K562 (cell line): ENCODE measurements around the gene SULT2B1. TPM values are rescaled to one million over a fixed set of nuclear protein-coding genes. Genes with fewer than 3 reads are reported as not detected.

Source experiments
- ATAC-seq: fragments of 200-7000 bp; cut with Tn5 transposase; 3 replicates; pipeline ENCODE4 v1.9.1; 2020; ENCODE audit warnings: moderate library complexity
- BruUV-seq: library from RNA; stranded (reverse); fragments of 400-500 nt; replicated peaks from 2 replicates; lab custom pipeline; 2021; lab: Mats Ljungman, UMichigan
- CTCF ChIA-PET: fragments of 300-600 bp; formaldehyde crosslinking; extraction: SDS; loops from one replicate; lab custom pipeline; 2021; ENCODE audit warnings: low intra/inter-chr PET ratio; lab: Yijun Ruan, JAX
- POLR2A ChIA-PET: fragments of 300-600, 350-650 bp; sonication (Branson Sonifier 250); formaldehyde crosslinking; extraction: SDS; loops from one replicate; lab custom pipeline; 2021; ENCODE audit warnings: antibody characterized with exemption, inconsistent platforms; lab: Yijun Ruan, JAX
- DNase-seq, 4 experiments: peaks; one replicate each; pipeline versions ENCODE4 v3.0.0 to v3.0.0-alpha.2; 2011 to 2018; ENCODE audit warnings: low spot score in 3 of 4, mixed read lengths in 3 of 4; ENCODE audit errors: extremely low read depth in 1 of 4
- FAIRE-seq: peaks from 2 replicates; lab custom pipeline; 2011; peaks lifted over from hg19 to GRCh38; lab: Jason Lieb, UNC
- H2AFZ ChIP-seq: 2 replicates; pipeline ENCODE4 v1.6.0; 2011; ENCODE audit warnings: low read depth, low read length, control low read depth, inconsistent platforms
- H3K27ac ChIP-seq: fragments of 200-600 bp; 3 replicates; pipeline ENCODE4 v1.8.0; 2011; ENCODE audit warnings: low read depth, mild to moderate bottlenecking, control low read depth, inconsistent platforms, low read length, moderate library complexity, mixed read lengths; ENCODE audit errors: extremely low read depth
- H3K27me3 ChIP-seq, 2 experiments: fragments of 300-600 bp in 1 of 2; 2 replicates in 1 of 2; 3 replicates in 1 of 2; pipeline versions ENCODE4 v1.6.0 to v1.8.0; 2011; ENCODE audit warnings: inconsistent platforms in 2 of 2, low read length in 2 of 2, mild to moderate bottlenecking in 1 of 2, mixed read lengths in 1 of 2, moderate library complexity in 1 of 2; ENCODE audit not compliant: control insufficient read depth in 2 of 2, insufficient read depth in 2 of 2
- H3K36me3 ChIP-seq: fragments of 300-600 bp; 3 replicates; pipeline ENCODE4 v1.8.0; 2011; ENCODE audit warnings: mild to moderate bottlenecking, low read length, inconsistent platforms; ENCODE audit not compliant: control insufficient read depth, insufficient read depth
- H3K4me1 ChIP-seq, 2 experiments: fragments of 200-600 bp in 1 of 2; replicated peaks in 1 of 2; 2 replicates in 1 of 2; 3 replicates in 1 of 2; pipeline versions ENCODE4 v1.5.1 to v1.8.0; 2011; ENCODE audit warnings: inconsistent platforms in 2 of 2, low read length in 2 of 2, mild to moderate bottlenecking in 1 of 2, mixed read lengths in 1 of 2, moderate library complexity in 1 of 2; ENCODE audit not compliant: control insufficient read depth in 2 of 2, insufficient read depth in 2 of 2
- H3K4me2 ChIP-seq: 2 replicates; pipeline ENCODE4 v1.6.1; 2011; ENCODE audit warnings: low read length, control low read depth, inconsistent platforms, mixed read lengths; ENCODE audit not compliant: insufficient read depth
- H3K4me3 ChIP-seq: fragments of 200-600 bp; sonication (generic), shearing (Covaris generic); 2 replicates; pipeline ENCODE4 v1.5.1; 2016; ENCODE audit warnings: control low read depth, inconsistent platforms
- H3K79me2 ChIP-seq: fragments of 200-600 bp; 3 replicates; pipeline ENCODE4 v1.8.0; 2011; ENCODE audit warnings: low read length, inconsistent platforms; ENCODE audit not compliant: control insufficient read depth, insufficient read depth
- H3K9ac ChIP-seq, 2 experiments: 2 replicates each; pipeline versions ENCODE4 v1.6.0 to v1.6.1; 2011; ENCODE audit warnings: low read depth in 2 of 2, low read length in 2 of 2, control low read depth in 1 of 2, inconsistent platforms in 1 of 2, mild to moderate bottlenecking in 1 of 2, mixed read lengths in 1 of 2; ENCODE audit not compliant: insufficient read depth in 1 of 2
- H3K9me1 ChIP-seq: one replicate; pipeline ENCODE4 v1.6.0; 2011; ENCODE audit warnings: inconsistent platforms, mild to moderate bottlenecking, low read length, moderate library complexity; ENCODE audit not compliant: control insufficient read depth, insufficient read depth
- H3K9me3 ChIP-seq: replicated peaks from 2 replicates; pipeline ENCODE4 v1.5.1; 2011; ENCODE audit warnings: low read depth, low read length, inconsistent platforms; ENCODE audit not compliant: control insufficient read depth, insufficient read depth
- H4K20me1 ChIP-seq: replicated peaks from 2 replicates; pipeline ENCODE4 v1.6.1; 2011; ENCODE audit warnings: low read length, inconsistent platforms, mixed read lengths; ENCODE audit not compliant: control insufficient read depth, insufficient read depth
- ASH1L ChIP-seq: fragments of 450-650 bp; IDR thresholded peaks from 2 replicates; pipeline ENCODE4 v1.6.1; 2018; ENCODE audit warnings: borderline replicate concordance, mild to moderate bottlenecking, low read depth; ENCODE audit not compliant: partially characterized antibody
- BCL6 ChIP-seq: fragments of 250-450 bp; sonication (Bioruptor Pico); IDR thresholded peaks from 2 replicates; pipeline ENCODE4 v1.4.0; 2020
- CC2D1A ChIP-seq: fragments of 450-650 bp; IDR thresholded peaks from 2 replicates; pipeline ENCODE4 v1.6.1; 2017; ENCODE audit warnings: mild to moderate bottlenecking
- CCNT2 ChIP-seq: IDR thresholded peaks from 2 replicates; pipeline ENCODE4 v1.6.1; 2011; ENCODE audit warnings: borderline replicate concordance, low read depth, mild to moderate bottlenecking, moderate library complexity, mixed read lengths, low read length; ENCODE audit not compliant: insufficient read length; ENCODE audit errors: extremely low read depth
- GABPB2 ChIP-seq: fragments of 250-450 bp; sonication (Bioruptor Pico); conservative IDR thresholded peaks from 2 replicates; pipeline ENCODE4 v1.5.1; 2021; ENCODE audit warnings: mild to moderate bottlenecking
- HDAC8 ChIP-seq: fragments of 450-650 bp; IDR thresholded peaks from 2 replicates; pipeline ENCODE4 v1.6.1; 2016; ENCODE audit warnings: mild to moderate bottlenecking, missing genetic modification characterization, moderate library complexity, missing compliant biosample characterization
- KHSRP ChIP-seq: fragments of 450-650 bp; IDR thresholded peaks from 2 replicates; pipeline ENCODE4 v1.6.1; 2017
- MYC ChIP-seq, 2 experiments: fragments of 250-450 bp in 1 of 2; sonication (Bioruptor Pico) in 1 of 2; IDR thresholded peaks; 2 replicates each; pipeline versions ENCODE4 v1.5.1 to v1.6.1; 2012 to 2021; ENCODE audit warnings: low read depth in 2 of 2, borderline replicate concordance in 1 of 2, improper control_type of control experiment in 1 of 2, low read length in 1 of 2, mild to moderate bottlenecking in 1 of 2, moderate library complexity in 1 of 2
- NFIC ChIP-seq: fragments of 450-650 bp; IDR thresholded peaks from 2 replicates; pipeline ENCODE4 v1.6.1; 2017; ENCODE audit warnings: mild to moderate bottlenecking, inconsistent platforms
- NFYB ChIP-seq: IDR thresholded peaks from 2 replicates; pipeline ENCODE4 v1.6.1; 2011; ENCODE audit warnings: mild to moderate bottlenecking, moderate library complexity; ENCODE audit not compliant: insufficient read length; ENCODE audit errors: extremely low read depth
- PHF21A ChIP-seq: fragments of 450-650 bp; IDR thresholded peaks from 2 replicates; pipeline ENCODE4 v1.6.1; 2017; ENCODE audit warnings: low read depth, borderline replicate concordance
- RBM25 ChIP-seq: fragments of 200-400 bp; formaldehyde crosslinking; IDR thresholded peaks from 2 replicates; pipeline ENCODE4 v1.6.1; 2018; ENCODE audit warnings: low read length, low read depth, moderate library complexity; ENCODE audit not compliant: severe bottlenecking
- RCOR1 ChIP-seq, 2 experiments: IDR thresholded peaks; 2 replicates each; pipeline ENCODE4 v1.6.1; 2012; ENCODE audit warnings: low read depth in 2 of 2, low read length in 2 of 2, borderline replicate concordance in 1 of 2, improper control_type of control experiment in 1 of 2
- SAP30 ChIP-seq: fragments of 200-600 bp; sonication (generic); IDR thresholded peaks from 2 replicates; pipeline ENCODE4 v1.6.1; 2012; ENCODE audit warnings: borderline replicate concordance, low read depth, mild to moderate bottlenecking, moderate library complexity, low read length, control low read depth, inconsistent platforms; ENCODE audit not compliant: insufficient read depth, poor library complexity, severe bottlenecking
- SETDB1 ChIP-seq: IDR thresholded peaks from one replicate; pipeline ENCODE4 v1.6.1; 2012; ENCODE audit warnings: low read length, control low read depth, inconsistent platforms
- SMAD3 ChIP-seq: fragments of 450-650 bp; formaldehyde crosslinking; conservative IDR thresholded peaks from 2 replicates; pipeline ENCODE4 v1.4.0; 2020; ENCODE audit warnings: mild to moderate bottlenecking
- SP1 ChIP-seq: sonication (generic); formaldehyde crosslinking; IDR thresholded peaks from 2 replicates; pipeline ENCODE4 v1.8.1; 2022; ENCODE audit warnings: mild to moderate bottlenecking, missing genetic modification reagents
- YBX1 ChIP-seq: fragments of 450-650 bp; IDR thresholded peaks from 2 replicates; pipeline ENCODE4 v1.7.1; 2016; ENCODE audit warnings: mild to moderate bottlenecking
- ZKSCAN8 ChIP-seq: fragments of 200-800 bp; sonication (Bioruptor generic); IDR thresholded peaks from 2 replicates; pipeline ENCODE4 v1.6.1; 2016; ENCODE audit warnings: missing genetic modification characterization, missing compliant biosample characterization
- ZNF24 ChIP-seq: fragments of 450-650 bp; IDR thresholded peaks from 2 replicates; pipeline ENCODE4 v1.6.1; 2016
- ZNF263 ChIP-seq: sonication (generic); formaldehyde crosslinking; IDR thresholded peaks from 2 replicates; pipeline ENCODE4 v1.8.0; 2022; ENCODE audit warnings: mild to moderate bottlenecking, missing genetic modification reagents, borderline replicate concordance
- ZNF395 ChIP-seq: fragments of 200-800 bp; sonication (Bioruptor generic); IDR thresholded peaks from 2 replicates; pipeline ENCODE4 v1.6.1; 2017; ENCODE audit warnings: missing genetic modification characterization, missing compliant biosample characterization
- WGBS: fragments of 100-300 bp; shearing (Covaris generic); methylation state at CpG from one replicate; pipeline ENCODE4 v1.1.6; 2016; ENCODE audit warnings: low coverage, mixed read lengths; ENCODE audit not compliant: insufficient coverage; ENCODE audit errors: missing lambda C conversion rate; 5-methylcytosine and 5-hydroxymethylcytosine counted together
- in situ Hi-C: fragments of 300-500 bp; cut with MboI; formaldehyde crosslinking; loops from 4 replicates; pipeline ENCODE4 v1.15.0; 2018; ENCODE audit warnings: inconsistent platforms, mixed read lengths
- intact Hi-C: fragments of 100-400 bp; cut with micrococcal nuclease; formaldehyde crosslinking; loops from 2 replicates; pipeline ENCODE4 v1.14.2; 2022
- polyA plus RNA-seq, 8 experiments: library from polyadenylated mRNA; depleted of rRNA in 4 of 8; stranded (reverse) in 5 of 8; unstranded in 3 of 8; fragments of >200 nt; fragmentation: Nextera tagmentation in 2 of 8; fragmentation: Illumina TruSeq in 1 of 8; extraction: Ambion mirVana in 2 of 8; extraction: Trizol in 1 of 8; gene quantifications; 2 replicates each; pipeline versions ENCODE4 v1.2.1 to v1.2.3, GENCODE V29; 2011 to 2014; ENCODE audit warnings: inconsistent platforms in 1 of 8, missing spikeins in 1 of 8
- total RNA-seq, 7 experiments: library from RNA; depleted of rRNA in 6 of 7; stranded (reverse); fragments of >200 nt in 6 of 7; fragmentation: Illumina TruSeq in 2 of 7; extraction: Trizol in 2 of 7; gene quantifications; 2 replicates each; pipeline versions ENCODE4 v1.2.1 to v1.2.3, GENCODE V29; 2011 to 2021; ENCODE audit warnings: low replicate concordance in 1 of 7

SULT2B1 gene
- total and polyA plus RNA-seq, 9 of the 15 experiments (the other 6 are each of a cell fraction or from before 2014, with no cell fraction given) = 0.09 to 0.62 (median 0.22) TPM; not detected in 2

- Histone ChIP-seq H3K9me3 (no peaks in the 10 kb centered on the region), H4K20me1 (peaks cover 8% of the 10 kb centered on the region; the same call in 1 of the 2 replicates), H3K27me3 (peaks cover 7 to 30% of the 10 kb centered on the region in 2 experiments; a peak in 3 of 5 replicates), H3K9me1 (no peaks in the 10 kb centered on the region), H2AFZ (no peak overlapping the region), H3K4me1 (peaks cover 0 to 36% of the 10 kb centered on the region in 2 experiments; a peak in 3 of 5 replicates), H3K79me2 (no peaks in the 10 kb centered on the region), H3K27ac (no peak overlapping the region), H3K4me2 (no peak overlapping the region), H3K9ac (no peak overlapping the region), H3K36me3 (no peaks in the 10 kb centered on the region), H3K4me3 (no peak overlapping the region)
- FAIRE-seq (peak; percentile 42), DNase-seq (peak in 3 of 4 experiments; percentile 34 to 76 (median 47)), ATAC-seq (peak; percentile 19)
- CTCF ChIA-PET = no interaction called here
- POLR2A ChIA-PET = interaction anchor here (0.5 to 1.0 kb wide), 3 partner anchors 31 to 73 kb away, joined by 3 to 5 read pairs (median 4); no protein-coding TSS in a partner anchor
- WGBS = 13% methylated on average over 12 of the region's 12 CpGs
- no TSS peak for BruUV-seq
- intact Hi-C loops = no loop called here
- in situ Hi-C loops = loop anchor here (5.0 kb wide), 1 partner anchor 73 kb away; no protein-coding TSS in a partner anchor
- TF ChIP-seq ZNF395 (no peak), NFIC (no peak), SAP30 (no peak), MYC (IDR thresholded peaks at IDR 0.05; ENCODE audit: low read depth, low read length) (no peak), MYC (CRISPR knock-in tag; IDR thresholded peaks at IDR 0.05; ENCODE audit: borderline replicate concordance, low read depth) (no peak), ZNF24 (no peak), ZNF263 (peak; percentile 32; the same call in 1 of the 2 replicates), SETDB1 (no peak), CC2D1A (no peak), YBX1 (no peak), RCOR1 (IDR thresholded peaks at IDR 0.05; ENCODE audit: borderline replicate concordance in 1 of 2, low read depth in 2 of 2, low read length in 2 of 2) (0 out of 4 replicates have a peak, but pooled peaks of 1 of the 2 experiments have one; percentile 44), GABPB2 (CRISPR knock-in tag) (no peak), NFYB (peak; percentile 83), BCL6 (CRISPR knock-in tag) (no peak), CCNT2 (no peak), SP1 (CRISPR knock-in tag) (no peak), KHSRP (no peak), RBM25 (peak; percentile 51), ZKSCAN8 (CRISPR knock-in tag) (no peak), PHF21A (0 out of 2 replicates have a peak, but pooled peaks have one; percentile 13), ASH1L (peak; percentile 47), SMAD3 (CRISPR knock-in tag) (no peak), HDAC8 (no peak)
Measured at GRCh38 chr19:48509467-48510194, 42.3 kb upstream of the SULT2B1 start.
